ENCODE measurements around the gene CACNA2D4. TPM values are rescaled to one million over a fixed set of nuclear protein-coding genes. Genes with fewer than 3 reads are reported as not detected.

The CACNA2D4 gene
- total RNA-seq, 1 experiment from 2014 or later = 0.37 TPM

DNA sequence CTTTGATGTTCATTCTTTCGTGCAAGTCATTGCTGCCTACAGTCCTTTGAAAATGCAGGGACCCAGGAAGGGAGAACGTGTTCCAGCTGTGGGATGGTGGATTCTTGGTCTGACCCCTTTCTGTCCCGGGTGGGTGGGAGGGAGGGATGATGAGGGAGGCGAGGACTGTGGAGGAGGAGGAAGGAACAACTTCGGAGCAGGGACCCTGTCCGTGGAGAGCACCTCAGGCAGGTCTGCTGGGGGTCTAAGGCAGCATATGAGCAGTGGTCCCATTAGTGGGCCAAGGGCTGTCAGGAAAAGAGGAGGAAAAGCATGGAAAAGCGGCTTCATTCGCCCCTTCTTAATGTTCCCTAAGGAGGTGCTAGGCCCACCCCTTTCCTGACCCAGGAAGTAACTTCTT lies 36.0 kb downstream of the CACNA2D4 start:
- H3K4me3 ChIP-seq (ENCODE audit: low read length) = no peak overlapping the region
- H3K27ac ChIP-seq (ENCODE audit: low read length) = no peak overlapping the region
- no peaks in the 10 kb centered on the region for H3K27me3 ChIP-seq (ENCODE audit: low read length)
- H3K9me2 ChIP-seq (replicated peaks; ENCODE audit: insufficient read depth, low read length) = no peaks in the 10 kb centered on the region
- DNase-seq = no peak
- H4K20me1 ChIP-seq (ENCODE audit: insufficient read depth, low read depth, low read length) = no peaks in the 10 kb centered on the region
- no peaks in the 10 kb centered on the region for H3K79me2 ChIP-seq (ENCODE audit: low read length)
- H3K9me3 ChIP-seq (ENCODE audit: low read length) = no peaks in the 10 kb centered on the region
- no peak overlapping the region for H2AFZ ChIP-seq (ENCODE audit: low read length)
- H3K9ac ChIP-seq (ENCODE audit: low read length) = no peak overlapping the region
- no peak overlapping the region for H3K4me2 ChIP-seq (ENCODE audit: low read depth, low read length, poor library complexity, severe bottlenecking)
- no peaks in the 10 kb centered on the region for H3K36me3 ChIP-seq (ENCODE audit: insufficient read depth, low read length)
- no peaks in the 10 kb centered on the region for H3K4me1 ChIP-seq (ENCODE audit: low read length)

- no peaks in the 10 kb centered on the region for H4K20me1 ChIP-seq (ENCODE audit: insufficient read depth, low read depth, low read length)
- DNase-seq = no peak
- no peaks in the 10 kb centered on the region for H3K27me3 ChIP-seq (ENCODE audit: low read length)
- H3K36me3 ChIP-seq (ENCODE audit: insufficient read depth, low read length) = no peaks in the 10 kb centered on the region
- H3K4me2 ChIP-seq (ENCODE audit: low read depth, low read length, poor library complexity, severe bottlenecking) = no peak overlapping the region
- no peak overlapping the region for H3K9ac ChIP-seq (ENCODE audit: low read length)
- no peaks in the 10 kb centered on the region for H3K4me1 ChIP-seq (ENCODE audit: low read length)
- no peaks in the 10 kb centered on the region for H3K79me2 ChIP-seq (ENCODE audit: low read length)
- no peaks in the 10 kb centered on the region for H3K9me3 ChIP-seq (ENCODE audit: low read length)
- no peak overlapping the region for H2AFZ ChIP-seq (ENCODE audit: low read length)
- H3K4me3 ChIP-seq (ENCODE audit: low read length) = no peak overlapping the region
- no peak overlapping the region for H3K27ac ChIP-seq (ENCODE audit: low read length)
- H3K9me2 ChIP-seq (replicated peaks; ENCODE audit: insufficient read depth, low read length) = no peaks in the 10 kb centered on the region
Measured at GRCh38 chr12:1881936-1882335, 36.5 kb downstream of the CACNA2D4 start.

DNA sequence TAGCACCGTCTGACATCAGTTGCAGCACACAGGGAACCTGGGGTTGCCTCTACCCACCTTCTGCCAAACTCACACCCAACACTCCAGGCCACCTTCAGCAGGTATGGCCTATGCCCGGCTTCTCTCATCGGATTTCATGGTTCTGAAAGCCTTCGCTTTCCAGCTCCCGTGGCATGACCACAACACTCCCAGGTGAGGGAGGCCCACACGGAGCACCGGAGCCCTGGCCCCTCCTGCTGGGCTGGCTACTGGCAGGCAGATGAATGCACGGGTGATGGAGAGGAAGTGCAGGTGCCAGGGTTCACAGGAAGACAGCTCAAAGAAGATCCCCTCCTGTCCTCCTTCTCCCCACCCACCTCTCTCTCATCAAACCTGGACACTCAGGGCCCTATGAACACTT lies 37.2 kb downstream of the CACNA2D4 start:
- H3K4me3 ChIP-seq (ENCODE audit: low read length) = no peak overlapping the region
- no peaks in the 10 kb centered on the region for H3K79me2 ChIP-seq (ENCODE audit: low read length)
- H3K4me2 ChIP-seq (ENCODE audit: low read depth, low read length, poor library complexity, severe bottlenecking) = no peak overlapping the region
- DNase-seq = no peak
- no peak overlapping the region for H2AFZ ChIP-seq (ENCODE audit: low read length)
- H3K27ac ChIP-seq (ENCODE audit: low read length) = no peak overlapping the region
- no peaks in the 10 kb centered on the region for H3K4me1 ChIP-seq (ENCODE audit: low read length)
- no peaks in the 10 kb centered on the region for H4K20me1 ChIP-seq (ENCODE audit: insufficient read depth, low read depth, low read length)
- H3K9ac ChIP-seq (ENCODE audit: low read length) = no peak overlapping the region
- H3K9me3 ChIP-seq (ENCODE audit: low read length) = no peaks in the 10 kb centered on the region
- no peaks in the 10 kb centered on the region for H3K9me2 ChIP-seq (replicated peaks; ENCODE audit: insufficient read depth, low read length)
- no peaks in the 10 kb centered on the region for H3K36me3 ChIP-seq (ENCODE audit: insufficient read depth, low read length)
- no peaks in the 10 kb centered on the region for H3K27me3 ChIP-seq (ENCODE audit: low read length)

DNA sequence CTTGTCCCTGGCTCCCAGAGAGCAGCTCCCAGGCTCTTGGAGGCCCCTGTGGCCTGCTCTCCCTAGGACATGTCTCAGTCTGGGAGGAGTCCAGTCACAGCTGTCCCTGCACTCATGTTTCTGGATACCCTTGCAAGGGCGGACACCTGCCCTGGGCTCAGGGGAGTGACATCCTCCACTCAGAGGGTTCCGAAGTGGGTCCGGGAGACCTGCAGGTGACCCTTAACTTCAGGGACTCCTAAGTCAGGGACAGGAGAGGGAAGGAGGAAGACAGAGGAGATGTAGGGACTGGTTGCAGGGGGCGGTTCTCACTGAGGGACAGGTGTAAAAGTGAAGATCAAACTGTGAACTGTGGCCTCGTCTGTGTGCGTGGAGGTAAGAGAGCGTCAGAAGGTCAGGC lies 37.6 kb downstream of the CACNA2D4 start:
- Histone ChIP-seq H3K4me1 (ENCODE audit: low read length) (no peaks in the 10 kb centered on the region), H2AFZ (ENCODE audit: low read length) (no peak overlapping the region), H3K4me3 (ENCODE audit: low read length) (no peak overlapping the region), H3K36me3 (ENCODE audit: insufficient read depth, low read length) (no peaks in the 10 kb centered on the region), H3K9me3 (ENCODE audit: low read length) (no peaks in the 10 kb centered on the region), H3K9ac (ENCODE audit: low read length) (no peak overlapping the region), H3K27ac (ENCODE audit: low read length) (no peak overlapping the region), H3K4me2 (ENCODE audit: low read depth, low read length, poor library complexity, severe bottlenecking) (no peak overlapping the region), H3K9me2 (replicated peaks; ENCODE audit: insufficient read depth, low read length) (no peaks in the 10 kb centered on the region), H4K20me1 (ENCODE audit: insufficient read depth, low read depth, low read length) (no peaks in the 10 kb centered on the region), H3K79me2 (ENCODE audit: low read length) (no peaks in the 10 kb centered on the region), H3K27me3 (ENCODE audit: low read length) (no peaks in the 10 kb centered on the region)
- DNase-seq = no peak

DNA sequence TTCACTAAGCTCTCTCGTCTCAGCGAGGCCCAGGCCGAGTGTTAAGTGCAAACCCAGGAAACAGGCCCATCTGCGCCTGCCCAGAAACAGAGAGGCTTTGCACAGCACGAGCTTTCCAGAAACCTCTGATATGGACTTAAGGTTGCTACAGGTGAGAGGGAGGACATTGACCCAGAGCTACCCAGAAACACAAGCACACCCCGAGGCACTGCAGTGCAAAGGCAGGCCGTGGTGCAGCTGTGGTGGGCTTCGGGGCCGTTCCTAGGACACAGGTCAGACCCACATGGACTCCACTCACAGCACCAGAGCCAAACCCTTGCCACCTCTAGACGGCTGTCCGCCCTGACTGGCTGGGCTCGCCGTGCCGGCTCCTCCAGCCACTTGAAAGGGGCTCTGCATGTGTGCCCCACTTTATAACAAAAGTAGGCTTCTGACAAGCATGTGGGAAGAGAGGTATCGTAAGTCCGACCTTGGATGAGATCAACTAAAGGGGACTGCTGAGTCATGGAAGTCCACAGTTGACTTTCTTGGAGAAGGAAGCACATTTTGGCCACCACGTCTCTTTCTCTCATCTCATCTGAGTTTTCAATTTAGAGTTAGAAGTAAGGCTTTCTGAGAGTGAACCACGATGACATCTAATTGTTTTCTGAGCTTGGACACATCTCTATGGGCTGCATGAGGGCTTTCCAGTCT lies 38.2 kb downstream of the CACNA2D4 start:
- Histone ChIP-seq H3K4me2 (ENCODE audit: low read depth, low read length, poor library complexity, severe bottlenecking) (no peak overlapping the region), H3K36me3 (ENCODE audit: insufficient read depth, low read length) (no peaks in the 10 kb centered on the region)
- no peak for DNase-seq

GRCh38 chr12:1879633-1880032 lies 38.8 kb downstream of the CACNA2D4 start:
- no peak overlapping the region for H3K27ac ChIP-seq (ENCODE audit: low read length)
- H3K4me2 ChIP-seq (ENCODE audit: low read depth, low read length, poor library complexity, severe bottlenecking) = no peak overlapping the region
- no peak for DNase-seq
- no peaks in the 10 kb centered on the region for H3K27me3 ChIP-seq (ENCODE audit: low read length)
- H3K9ac ChIP-seq (ENCODE audit: low read length) = no peak overlapping the region
- H3K9me3 ChIP-seq (ENCODE audit: low read length) = no peaks in the 10 kb centered on the region
- no peaks in the 10 kb centered on the region for H3K4me1 ChIP-seq (ENCODE audit: low read length)
- H3K36me3 ChIP-seq (ENCODE audit: insufficient read depth, low read length) = no peaks in the 10 kb centered on the region
- no peaks in the 10 kb centered on the region for H3K79me2 ChIP-seq (ENCODE audit: low read length)
- no peak overlapping the region for H2AFZ ChIP-seq (ENCODE audit: low read length)
- H3K4me3 ChIP-seq (ENCODE audit: low read length) = no peak overlapping the region
- no peaks in the 10 kb centered on the region for H4K20me1 ChIP-seq (ENCODE audit: insufficient read depth, low read depth, low read length)
- H3K9me2 ChIP-seq (replicated peaks; ENCODE audit: insufficient read depth, low read length) = no peaks in the 10 kb centered on the region

More for the DNA sequence above, 38.2 kb downstream of the CACNA2D4 start:
- Histone ChIP-seq H3K9me2 (replicated peaks; ENCODE audit: insufficient read depth, low read length) (no peaks in the 10 kb centered on the region), H3K27ac (ENCODE audit: low read length) (no peak overlapping the region), H4K20me1 (ENCODE audit: insufficient read depth, low read depth, low read length) (no peaks in the 10 kb centered on the region), H3K4me1 (ENCODE audit: low read length) (no peaks in the 10 kb centered on the region), H3K9ac (ENCODE audit: low read length) (no peak overlapping the region), H3K9me3 (ENCODE audit: low read length) (no peaks in the 10 kb centered on the region), H3K79me2 (ENCODE audit: low read length) (no peaks in the 10 kb centered on the region), H3K27me3 (ENCODE audit: low read length) (no peaks in the 10 kb centered on the region), H3K4me3 (ENCODE audit: low read length) (no peak overlapping the region), H2AFZ (ENCODE audit: low read length) (no peak overlapping the region)

GRCh38 chr12:1878695-1879094 lies 39.8 kb downstream of the CACNA2D4 start:
- no peak overlapping the region for H3K9ac ChIP-seq (ENCODE audit: low read length)
- no peak overlapping the region for H2AFZ ChIP-seq (ENCODE audit: low read length)
- H3K9me3 ChIP-seq (ENCODE audit: low read length) = no peaks in the 10 kb centered on the region
- H3K4me3 ChIP-seq (ENCODE audit: low read length) = no peak overlapping the region
- no peaks in the 10 kb centered on the region for H3K36me3 ChIP-seq (ENCODE audit: insufficient read depth, low read length)
- no peaks in the 10 kb centered on the region for H3K9me2 ChIP-seq (replicated peaks; ENCODE audit: insufficient read depth, low read length)
- no peak overlapping the region for H3K27ac ChIP-seq (ENCODE audit: low read length)
- H3K79me2 ChIP-seq (ENCODE audit: low read length) = no peaks in the 10 kb centered on the region
- no peak for DNase-seq
- H4K20me1 ChIP-seq (ENCODE audit: insufficient read depth, low read depth, low read length) = no peaks in the 10 kb centered on the region
- no peak overlapping the region for H3K4me2 ChIP-seq (ENCODE audit: low read depth, low read length, poor library complexity, severe bottlenecking)
- H3K27me3 ChIP-seq (ENCODE audit: low read length) = no peaks in the 10 kb centered on the region
- H3K4me1 ChIP-seq (ENCODE audit: low read length) = no peaks in the 10 kb centered on the region

- DNase-seq = no peak
- H3K27me3 ChIP-seq (ENCODE audit: low read length) = no peaks in the 10 kb centered on the region
- H4K20me1 ChIP-seq (ENCODE audit: insufficient read depth, low read depth, low read length) = no peaks in the 10 kb centered on the region
- H3K4me1 ChIP-seq (ENCODE audit: low read length) = no peaks in the 10 kb centered on the region
- no peaks in the 10 kb centered on the region for H3K79me2 ChIP-seq (ENCODE audit: low read length)
- H3K4me2 ChIP-seq (ENCODE audit: low read depth, low read length, poor library complexity, severe bottlenecking) = no peak overlapping the region
- no peaks in the 10 kb centered on the region for H3K9me3 ChIP-seq (ENCODE audit: low read length)
- H3K4me3 ChIP-seq (ENCODE audit: low read length) = no peak overlapping the region
- H3K9ac ChIP-seq (ENCODE audit: low read length) = no peak overlapping the region
- H3K36me3 ChIP-seq (ENCODE audit: insufficient read depth, low read length) = no peaks in the 10 kb centered on the region
- no peak overlapping the region for H3K27ac ChIP-seq (ENCODE audit: low read length)
- H3K9me2 ChIP-seq (replicated peaks; ENCODE audit: insufficient read depth, low read length) = no peaks in the 10 kb centered on the region
- no peak overlapping the region for H2AFZ ChIP-seq (ENCODE audit: low read length)
Measured at GRCh38 chr12:1878214-1878613, 40.2 kb downstream of the CACNA2D4 start.
